ENCODE results near the gene MAEA.

MAEA gene

DNA sequence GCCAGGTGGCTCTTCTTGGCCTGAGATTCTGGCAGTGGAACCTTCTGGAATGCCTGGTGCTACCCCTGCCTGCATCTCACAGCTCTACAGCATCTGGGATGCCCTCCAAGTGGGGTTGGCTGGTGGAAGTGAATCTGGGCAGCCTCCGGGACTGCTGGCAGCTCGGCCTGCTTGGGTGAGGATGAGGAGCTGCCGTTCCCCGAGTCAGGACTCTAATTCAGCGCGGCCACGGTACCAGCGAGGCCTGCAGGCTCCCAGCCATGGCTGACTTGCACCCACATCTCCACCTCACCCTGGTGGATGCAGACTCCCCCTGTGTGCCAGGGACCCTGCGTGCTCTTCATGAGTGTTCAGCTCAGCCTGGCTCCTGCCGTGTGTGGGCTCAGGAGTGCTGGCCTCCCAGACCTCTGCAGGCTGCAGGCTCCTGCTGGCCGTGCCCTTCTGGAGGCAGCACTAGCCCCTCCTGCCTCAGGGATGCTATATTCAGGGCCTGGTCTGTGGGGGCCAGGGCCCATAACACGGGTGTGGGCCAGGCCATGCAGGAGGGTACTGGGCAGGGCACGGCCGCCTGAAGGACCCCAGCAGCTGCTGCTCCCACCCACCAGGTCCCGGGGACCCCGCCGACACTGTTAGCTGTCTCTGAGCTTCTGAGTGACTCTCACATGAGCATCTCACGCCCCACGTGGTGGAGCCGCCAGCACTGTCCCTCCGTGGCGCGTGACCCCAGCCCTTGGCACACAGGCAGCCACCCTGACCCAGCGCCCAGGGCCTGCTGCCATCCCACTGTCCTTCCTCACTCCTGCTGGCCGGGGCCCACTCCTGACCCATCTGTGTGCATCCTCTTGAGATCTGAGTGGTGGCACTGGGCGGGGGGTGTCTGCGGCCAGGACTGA, 67.9 kb downstream of the MAEA start:
- H2AK5ac ChIP-seq (ENCODE audit: low read length, severe bottlenecking), result no peak overlapping the region
- H2BK5ac ChIP-seq (ENCODE audit: low read depth, low read length, poor library complexity, severe bottlenecking), result no peak overlapping the region
- H3K27ac ChIP-seq (ENCODE audit: low read length, poor library complexity, severe bottlenecking), result no peak overlapping the region
- H3K36me3 ChIP-seq (ENCODE audit: control insufficient read depth in 1 of 2, insufficient read depth in 2 of 2, low read depth in 1 of 2, low read length in 2 of 2), result peaks cover 51 to 94% of the 10 kb centered on the region in 2 experiments
- no peak overlapping the region for H3K18ac ChIP-seq (ENCODE audit: low read depth in 1 of 2, low read length in 2 of 2)
- no peak overlapping the region for H3K4ac ChIP-seq (ENCODE audit: low read depth in 1 of 2, low read length in 2 of 2)
- WGBS, result 96% methylated on average over 27 of the region's 27 CpGs
- no peak for DNase-seq
- peak overlapping the region; percentile 4 for H4K8ac ChIP-seq (ENCODE audit: low read length)
- no peak overlapping the region for H3K23ac ChIP-seq (ENCODE audit: low read length in 2 of 2)
- H3K4me3 ChIP-seq (ENCODE audit: insufficient read depth in 1 of 2, low read depth in 1 of 2, low read length in 2 of 2), result no peak overlapping the region
- H3K79me1 ChIP-seq (replicated peaks; ENCODE audit: low read length, poor library complexity, severe bottlenecking), result peaks cover 28% of the 10 kb centered on the region
- peaks cover 6% of the 10 kb centered on the region for H3K4me1 ChIP-seq (ENCODE audit: control insufficient read depth, insufficient read depth, low read depth, low read length)
- no peak overlapping the region for H2BK12ac ChIP-seq (ENCODE audit: low read length in 2 of 2)
- no peak overlapping the region for H2BK120ac ChIP-seq (ENCODE audit: low read depth, low read length)
- no peak overlapping the region for H3K4me2 ChIP-seq (ENCODE audit: low read length, poor library complexity, severe bottlenecking)
- no peaks in the 10 kb centered on the region for H3K9me3 ChIP-seq (ENCODE audit: control insufficient read depth, low read length)
- H2BK15ac ChIP-seq (ENCODE audit: low read depth, poor library complexity, severe bottlenecking), result no peak overlapping the region
- H2AFZ ChIP-seq (ENCODE audit: low read depth, low read length), result no peak overlapping the region
- no peak overlapping the region for H3K14ac ChIP-seq (ENCODE audit: low read length in 2 of 2)
- no peak overlapping the region for H3K9ac ChIP-seq (ENCODE audit: low read length)
- peak overlapping the region; percentile 25 for H4K91ac ChIP-seq (ENCODE audit: low read length)
- H3K27me3 ChIP-seq (ENCODE audit: control insufficient read depth in 1 of 2, insufficient read depth in 1 of 2, low read length in 2 of 2), result no peaks in the 10 kb centered on the region

DNA sequence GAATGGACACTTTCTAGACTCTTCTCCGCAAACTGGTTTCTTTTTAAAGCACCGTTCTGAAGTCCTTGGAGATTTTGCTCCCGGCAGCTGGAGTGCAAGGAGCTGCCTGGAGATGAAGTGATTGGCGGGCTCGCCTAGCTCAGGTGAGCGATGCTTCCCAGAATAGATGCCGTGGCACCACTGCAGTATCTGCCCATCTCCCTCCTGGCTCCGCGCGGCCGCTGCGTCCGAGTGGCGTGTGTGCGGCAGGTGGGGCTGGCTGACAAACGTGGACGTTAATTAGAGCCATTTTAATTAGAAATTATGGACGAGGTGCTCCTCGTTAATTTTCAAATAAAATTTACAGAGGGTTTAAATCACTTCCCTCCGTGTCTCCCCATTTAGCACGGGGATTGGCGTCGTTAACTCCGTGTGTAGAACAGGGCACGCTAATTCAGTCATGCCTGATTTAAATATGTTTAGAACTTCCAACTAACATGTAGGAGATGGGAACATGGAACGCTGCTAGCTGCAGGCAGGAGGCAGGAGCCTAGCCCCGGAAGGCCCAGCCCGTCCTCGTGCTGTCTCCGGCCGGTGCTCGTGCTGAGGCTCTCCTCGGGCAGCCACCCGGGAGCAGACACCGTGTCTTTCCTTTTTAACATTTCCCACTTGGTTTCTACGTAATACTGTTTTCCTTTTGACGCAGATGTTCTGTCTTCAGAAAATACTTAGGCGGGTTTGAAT, 68.9 kb downstream of the MAEA start:
- Histone ChIP-seq H3K4ac (ENCODE audit: low read depth in 1 of 2, low read length in 2 of 2) (no peak overlapping the region), H2BK12ac (ENCODE audit: low read length in 2 of 2) (no peak overlapping the region), H4K91ac (ENCODE audit: low read length) (no peak overlapping the region), H3K4me3 (ENCODE audit: insufficient read depth in 1 of 2, low read depth in 1 of 2, low read length in 2 of 2) (no peak overlapping the region), H3K9me3 (ENCODE audit: control insufficient read depth, low read length) (no peaks in the 10 kb centered on the region), H2BK120ac (ENCODE audit: low read depth, low read length) (no peak overlapping the region), H3K14ac (ENCODE audit: low read length in 2 of 2) (no peak overlapping the region), H2BK5ac (ENCODE audit: low read depth, low read length, poor library complexity, severe bottlenecking) (no peak overlapping the region), H3K23ac (ENCODE audit: low read length in 2 of 2) (no peak overlapping the region), H4K8ac (ENCODE audit: low read length) (no peak overlapping the region), H3K27ac (ENCODE audit: low read length, poor library complexity, severe bottlenecking) (no peak overlapping the region), H3K4me2 (ENCODE audit: low read length, poor library complexity, severe bottlenecking) (no peak overlapping the region), H2BK15ac (ENCODE audit: low read depth, poor library complexity, severe bottlenecking) (no peak overlapping the region), H2AK5ac (ENCODE audit: low read length, severe bottlenecking) (no peak overlapping the region), H3K27me3 (ENCODE audit: control insufficient read depth in 1 of 2, insufficient read depth in 1 of 2, low read length in 2 of 2) (no peaks in the 10 kb centered on the region), H3K79me1 (replicated peaks; ENCODE audit: low read length, poor library complexity, severe bottlenecking) (peaks cover 25% of the 10 kb centered on the region), H2AFZ (ENCODE audit: low read depth, low read length) (no peak overlapping the region), H3K4me1 (ENCODE audit: control insufficient read depth, insufficient read depth, low read depth, low read length) (peaks cover 6% of the 10 kb centered on the region), H3K36me3 (ENCODE audit: control insufficient read depth in 1 of 2, insufficient read depth in 2 of 2, low read depth in 1 of 2, low read length in 2 of 2) (peaks cover 41 to 90% of the 10 kb centered on the region in 2 experiments), H3K9ac (ENCODE audit: low read length) (no peak overlapping the region), H3K18ac (ENCODE audit: low read depth in 1 of 2, low read length in 2 of 2) (no peak overlapping the region)
- DNase-seq, result no peak
- 97% methylated on average over 38 of the region's 38 CpGs for WGBS

DNA sequence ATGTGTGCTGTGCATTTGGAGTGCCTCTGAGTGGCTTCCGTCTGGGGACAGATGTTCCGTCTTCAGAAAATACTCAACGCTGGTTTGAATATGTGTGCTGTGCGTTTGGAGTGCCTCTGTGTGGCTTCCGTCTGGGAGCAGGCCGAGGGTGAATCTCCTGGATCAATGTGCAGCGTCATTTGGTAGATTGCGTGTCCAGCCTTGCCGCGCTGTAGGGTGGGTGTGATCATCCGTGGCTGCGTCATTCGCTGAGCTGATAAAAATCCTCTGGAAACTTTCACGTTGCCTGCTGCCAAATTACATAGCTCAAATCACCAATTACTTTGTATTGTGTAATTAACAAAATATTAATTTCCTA, 69.4 kb downstream of the MAEA start:
- no peak overlapping the region for H2BK15ac ChIP-seq (ENCODE audit: low read depth, poor library complexity, severe bottlenecking)
- H3K27me3 ChIP-seq (ENCODE audit: control insufficient read depth in 1 of 2, insufficient read depth in 1 of 2, low read length in 2 of 2), result no peaks in the 10 kb centered on the region
- no peak overlapping the region for H2BK5ac ChIP-seq (ENCODE audit: low read depth, low read length, poor library complexity, severe bottlenecking)
- H3K4me3 ChIP-seq (ENCODE audit: insufficient read depth in 1 of 2, low read depth in 1 of 2, low read length in 2 of 2), result no peak overlapping the region
- peaks cover 24% of the 10 kb centered on the region for H3K79me1 ChIP-seq (replicated peaks; ENCODE audit: low read length, poor library complexity, severe bottlenecking)
- peaks cover 6% of the 10 kb centered on the region for H3K4me1 ChIP-seq (ENCODE audit: control insufficient read depth, insufficient read depth, low read depth, low read length)
- H3K4ac ChIP-seq (ENCODE audit: low read depth in 1 of 2, low read length in 2 of 2), result no peak overlapping the region
- H3K23ac ChIP-seq (ENCODE audit: low read length in 2 of 2), result no peak overlapping the region
- H4K91ac ChIP-seq (ENCODE audit: low read length), result no peak overlapping the region
- H4K8ac ChIP-seq (ENCODE audit: low read length), result no peak overlapping the region
- no peak overlapping the region for H2AK5ac ChIP-seq (ENCODE audit: low read length, severe bottlenecking)
- no peak overlapping the region for H3K14ac ChIP-seq (ENCODE audit: low read length in 2 of 2)
- H3K9ac ChIP-seq (ENCODE audit: low read length), result no peak overlapping the region
- no peak overlapping the region for H2BK12ac ChIP-seq (ENCODE audit: low read length in 2 of 2)
- peaks cover 40 to 84% of the 10 kb centered on the region in 2 experiments for H3K36me3 ChIP-seq (ENCODE audit: control insufficient read depth in 1 of 2, insufficient read depth in 2 of 2, low read depth in 1 of 2, low read length in 2 of 2)
- H3K9me3 ChIP-seq (ENCODE audit: control insufficient read depth, low read length), result no peaks in the 10 kb centered on the region
- H2BK120ac ChIP-seq (ENCODE audit: low read depth, low read length), result no peak overlapping the region
- no peak overlapping the region for H2AFZ ChIP-seq (ENCODE audit: low read depth, low read length)
- DNase-seq, result no peak
- no peak overlapping the region for H3K27ac ChIP-seq (ENCODE audit: low read length, poor library complexity, severe bottlenecking)
- 88% methylated on average over 7 of the region's 14 CpGs for WGBS
- no peak overlapping the region for H3K4me2 ChIP-seq (ENCODE audit: low read length, poor library complexity, severe bottlenecking)
- no peak overlapping the region for H3K18ac ChIP-seq (ENCODE audit: low read depth in 1 of 2, low read length in 2 of 2)

DNA sequence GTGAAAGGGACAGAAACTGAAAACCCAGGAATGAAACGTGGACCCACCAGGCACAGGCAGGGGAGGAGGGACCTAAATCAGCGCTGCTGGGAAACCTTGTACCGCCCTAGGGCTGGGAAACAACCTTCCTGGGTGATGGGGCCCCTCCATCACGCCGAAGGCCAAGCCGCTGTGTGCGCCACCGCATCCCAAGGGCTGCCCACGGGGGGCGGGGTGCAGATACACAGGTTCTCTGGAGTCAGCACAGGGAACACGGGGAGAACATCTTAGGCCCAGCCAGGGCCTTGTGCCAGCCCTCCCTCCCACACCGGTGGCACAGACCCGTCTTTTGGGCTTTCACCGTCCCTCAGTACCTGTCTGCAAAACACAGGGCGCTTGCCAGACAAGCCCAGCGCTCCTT, 70.3 kb downstream of the MAEA start:
- WGBS, result 94% methylated on average over 16 of the region's 16 CpGs
- Histone ChIP-seq H2BK15ac (ENCODE audit: low read depth, poor library complexity, severe bottlenecking) (no peak overlapping the region), H2AK5ac (ENCODE audit: low read length, severe bottlenecking) (no peak overlapping the region), H3K27me3 (ENCODE audit: control insufficient read depth in 1 of 2, insufficient read depth in 1 of 2, low read length in 2 of 2) (no peaks in the 10 kb centered on the region), H3K4me1 (ENCODE audit: control insufficient read depth, insufficient read depth, low read depth, low read length) (peaks cover 6% of the 10 kb centered on the region), H3K9me3 (ENCODE audit: control insufficient read depth, low read length) (no peaks in the 10 kb centered on the region), H3K36me3 (ENCODE audit: control insufficient read depth in 1 of 2, insufficient read depth in 2 of 2, low read depth in 1 of 2, low read length in 2 of 2) (peaks cover 37 to 81% of the 10 kb centered on the region in 2 experiments), H3K14ac (ENCODE audit: low read length in 2 of 2) (no peak overlapping the region), H3K4ac (ENCODE audit: low read depth in 1 of 2, low read length in 2 of 2) (no peak overlapping the region), H3K4me3 (ENCODE audit: insufficient read depth in 1 of 2, low read depth in 1 of 2, low read length in 2 of 2) (peak overlapping the region in 1 of 2 experiments; percentile 48), H2BK120ac (ENCODE audit: low read depth, low read length) (no peak overlapping the region), H2BK12ac (ENCODE audit: low read length in 2 of 2) (no peak overlapping the region), H3K4me2 (ENCODE audit: low read length, poor library complexity, severe bottlenecking) (no peak overlapping the region), H4K8ac (ENCODE audit: low read length) (peak overlapping the region; percentile 19), H2AFZ (ENCODE audit: low read depth, low read length) (no peak overlapping the region), H3K23ac (ENCODE audit: low read length in 2 of 2) (no peak overlapping the region), H3K18ac (ENCODE audit: low read depth in 1 of 2, low read length in 2 of 2) (peak overlapping the region in 1 of 2 experiments; percentile 7), H4K91ac (ENCODE audit: low read length) (no peak overlapping the region), H3K27ac (ENCODE audit: low read length, poor library complexity, severe bottlenecking) (no peak overlapping the region), H3K9ac (ENCODE audit: low read length) (peak overlapping the region; percentile 83), H3K79me1 (replicated peaks; ENCODE audit: low read length, poor library complexity, severe bottlenecking) (peaks cover 27% of the 10 kb centered on the region), H2BK5ac (ENCODE audit: low read depth, low read length, poor library complexity, severe bottlenecking) (no peak overlapping the region)
- DNase-seq, result no peak

Measured in mesenchymal stem cell (in vitro differentiated cells and primary cell).